Subcutaneous abdominal adipose tissue (tissue), 5 donors: ENCODE results near the gene RBM47.

Source experiments
- H3K27ac ChIP-seq: one replicate; pipeline ENCODE4 v1.7.0; 2013; ENCODE audit warnings: low read depth, mild to moderate bottlenecking, inconsistent platforms, low read length, moderate library complexity
- H3K27me3 ChIP-seq, 5 donors: one replicate each; pipeline ENCODE4 v1.7.0; 2013; ENCODE audit warnings: low read length in 5 of 5, inconsistent platforms in 1 of 5; ENCODE audit not compliant: control insufficient read depth in 5 of 5, insufficient read depth in 4 of 5
- H3K36me3 ChIP-seq, 5 donors: one replicate each; pipeline ENCODE4 v1.7.0; 2013; ENCODE audit warnings: low read length in 5 of 5; ENCODE audit not compliant: control insufficient read depth in 5 of 5, insufficient read depth in 5 of 5
- H3K4me1 ChIP-seq, 5 donors: one replicate each; pipeline ENCODE4 v1.7.0; 2013; ENCODE audit warnings: low read length in 5 of 5, mild to moderate bottlenecking in 3 of 5, moderate library complexity in 1 of 5; ENCODE audit not compliant: control insufficient read depth in 5 of 5, insufficient read depth in 5 of 5
- H3K4me3 ChIP-seq, 5 donors: one replicate each; pipeline ENCODE4 v1.7.0; 2013; ENCODE audit warnings: low read length in 5 of 5, low read depth in 1 of 5
- H3K9ac ChIP-seq, 5 donors: one replicate each; pipeline ENCODE4 v1.7.0; 2013; ENCODE audit warnings: low read length in 5 of 5, mild to moderate bottlenecking in 4 of 5, moderate library complexity in 3 of 5
- H3K9me3 ChIP-seq, 5 donors: one replicate each; pipeline ENCODE4 v1.7.0; 2013; ENCODE audit warnings: low read length in 5 of 5; ENCODE audit not compliant: control insufficient read depth in 5 of 5
- donor health status: healthy.
- donor health status: healthy.
- donor health status: healthy.
- donor health status: healthy.
- donor health status: healthy.

Gene RBM47

GRCh38 chr4:40626183-40626990 is 3.3 kb downstream of the RBM47 start:
- no peaks in the 10 kb centered on the region for H3K9me3 ChIP-seq
- peak overlapping the region in 1 of 5 donors; percentile 4 for H3K9ac ChIP-seq
- peaks cover 0 to 3% (median 0%) of the 10 kb centered on the region in 5 donors for H3K36me3 ChIP-seq
- peak overlapping the region in 3 of 5 donors; percentile 9 to 56 (median 28) for H3K4me3 ChIP-seq
- peaks cover 0 to 5% (median 0%) of the 10 kb centered on the region in 5 donors for H3K27me3 ChIP-seq
- H3K27ac ChIP-seq = no peak overlapping the region
- H3K4me1 ChIP-seq = peaks cover 0 to 45% (median 18%) of the 10 kb centered on the region in 5 donors

- Histone ChIP-seq H3K27ac (no peak overlapping the region), H3K9me3 (no peaks in the 10 kb centered on the region), H3K4me1 (peaks cover 0 to 36% (median 14%) of the 10 kb centered on the region in 5 donors), H3K4me3 (no peak overlapping the region), H3K9ac (no peak overlapping the region), H3K27me3 (peaks cover 0 to 5% (median 0%) of the 10 kb centered on the region in 5 donors), H3K36me3 (peaks cover 0 to 3% (median 0%) of the 10 kb centered on the region in 5 donors)
Observed at GRCh38 chr4:40623707-40624106, 6.0 kb downstream of the RBM47 start.

- Histone ChIP-seq H3K27ac (no peak overlapping the region), H3K27me3 (peaks cover 0 to 5% (median 0%) of the 10 kb centered on the region in 5 donors), H3K36me3 (peaks cover 0 to 3% (median 0%) of the 10 kb centered on the region in 5 donors), H3K4me3 (no peak overlapping the region), H3K9ac (no peak overlapping the region), H3K9me3 (no peaks in the 10 kb centered on the region), H3K4me1 (peaks cover 0 to 33% (median 11%) of the 10 kb centered on the region in 5 donors)
Observed at GRCh38 chr4:40622913-40623312, 6.8 kb downstream of the RBM47 start.

- Histone ChIP-seq H3K9me3 (no peaks in the 10 kb centered on the region), H3K36me3 (peaks cover 0 to 3% (median 0%) of the 10 kb centered on the region in 5 donors), H3K4me1 (peaks cover 0 to 30% (median 7%) of the 10 kb centered on the region in 5 donors), H3K9ac (no peak overlapping the region), H3K4me3 (no peak overlapping the region), H3K27me3 (peaks cover 0 to 5% (median 0%) of the 10 kb centered on the region in 5 donors), H3K27ac (peak overlapping the region; percentile 1)
Observed at GRCh38 chr4:40621592-40622512, 7.8 kb downstream of the RBM47 start.

GRCh38 chr4:40621229-40621591 is 8.5 kb downstream of the RBM47 start:
- Histone ChIP-seq H3K9ac (no peak overlapping the region), H3K27ac (peak overlapping the region; percentile 1), H3K9me3 (no peaks in the 10 kb centered on the region), H3K36me3 (peaks cover 0 to 3% (median 0%) of the 10 kb centered on the region in 5 donors), H3K27me3 (peaks cover 0 to 1% (median 0%) of the 10 kb centered on the region in 5 donors), H3K4me1 (peaks cover 0 to 23% (median 6%) of the 10 kb centered on the region in 5 donors), H3K4me3 (no peak overlapping the region)

- no peak overlapping the region for H3K4me3 ChIP-seq
- peaks cover 0 to 14% (median 6%) of the 10 kb centered on the region in 5 donors for H3K4me1 ChIP-seq
- H3K36me3 ChIP-seq = no peaks in the 10 kb centered on the region
- H3K9me3 ChIP-seq = no peaks in the 10 kb centered on the region
- no peak overlapping the region for H3K9ac ChIP-seq
- no peak overlapping the region for H3K27ac ChIP-seq
- no peaks in the 10 kb centered on the region for H3K27me3 ChIP-seq
Observed at GRCh38 chr4:40619600-40619999, 10.1 kb downstream of the RBM47 start.

- H3K36me3 ChIP-seq = no peaks in the 10 kb centered on the region
- no peaks in the 10 kb centered on the region for H3K9me3 ChIP-seq
- H3K4me3 ChIP-seq = no peak overlapping the region
- H3K9ac ChIP-seq = no peak overlapping the region
- peaks cover 0 to 14% (median 10%) of the 10 kb centered on the region in 5 donors for H3K4me1 ChIP-seq
- H3K27ac ChIP-seq = no peak overlapping the region
- H3K27me3 ChIP-seq = no peaks in the 10 kb centered on the region
Observed at GRCh38 chr4:40617872-40618271, 11.8 kb downstream of the RBM47 start.

- H3K9me3 ChIP-seq = no peaks in the 10 kb centered on the region
- no peak overlapping the region for H3K4me3 ChIP-seq
- H3K4me1 ChIP-seq = peaks cover 0 to 12% (median 0%) of the 10 kb centered on the region in 5 donors
- no peaks in the 10 kb centered on the region for H3K27me3 ChIP-seq
- no peaks in the 10 kb centered on the region for H3K36me3 ChIP-seq
- H3K9ac ChIP-seq = no peak overlapping the region
- no peak overlapping the region for H3K27ac ChIP-seq
Observed at GRCh38 chr4:40614031-40614430, 15.6 kb downstream of the RBM47 start.

GRCh38 chr4:40613456-40613855 is 16.2 kb downstream of the RBM47 start:
- no peak overlapping the region for H3K27ac ChIP-seq
- H3K27me3 ChIP-seq = no peaks in the 10 kb centered on the region
- peaks cover 0 to 12% (median 0%) of the 10 kb centered on the region in 5 donors for H3K4me1 ChIP-seq
- H3K9me3 ChIP-seq = no peaks in the 10 kb centered on the region
- H3K4me3 ChIP-seq = no peak overlapping the region
- peaks cover 0 to 2% (median 0%) of the 10 kb centered on the region in 5 donors for H3K36me3 ChIP-seq
- no peak overlapping the region for H3K9ac ChIP-seq
